Measurements from ENCODE around the gene ZNF165.
"Not testable (repeated sequence)": the region's sequence is repeated elsewhere in the genome, so short reads cannot be mapped to it uniquely, and the experiment has no call there.

ZNF165 gene

GRCh38 chr6:28122283-28122682 lies 41.9 kb downstream of the ZNF165 start:
- not testable (repeated sequence) for DNase-seq

- DNase-seq = peak; percentile 53
Observed at GRCh38 chr6:28124350-28124970, 44.1 kb downstream of the ZNF165 start, which contains the start of gene ZSCAN16. ZSCAN16 (plus strand) TSS chr6:28124609; CDS start chr6:28125444, 835 bp downstream.

- DNase-seq = no peak
Observed at GRCh38 chr6:28124971-28125353, 44.6 kb downstream of the ZNF165 start.

- DNase-seq = no peak
Observed at GRCh38 chr6:28125401-28125800, 45.0 kb downstream of the ZNF165 start.

- no peak for DNase-seq
Observed at GRCh38 chr6:28134015-28134414, 53.6 kb downstream of the ZNF165 start.

- DNase-seq = no peak
Observed at GRCh38 chr6:28134716-28135115, 54.3 kb downstream of the ZNF165 start.

- DNase-seq = no peak
Observed at GRCh38 chr6:28135393-28135792, 55.0 kb downstream of the ZNF165 start.

GRCh38 chr6:28136585-28137504 lies 56.5 kb downstream of the ZNF165 start:
- DNase-seq = peak; percentile 13

- no peak for DNase-seq
Observed at GRCh38 chr6:28137505-28137981, 57.2 kb downstream of the ZNF165 start.
